ENCODE data around the gene APOL3. TPM values are rescaled to one million over a fixed set of nuclear protein-coding genes. Genes with fewer than 3 reads are reported as not detected.
"Not testable (repeated sequence)": the region's sequence is repeated elsewhere in the genome, so short reads cannot be mapped to it uniquely, and the experiment has no call there.

APOL3 gene
- total RNA-seq, 2 experiments from 2014 or later: 63.9 to 66.7 TPM

DNA sequence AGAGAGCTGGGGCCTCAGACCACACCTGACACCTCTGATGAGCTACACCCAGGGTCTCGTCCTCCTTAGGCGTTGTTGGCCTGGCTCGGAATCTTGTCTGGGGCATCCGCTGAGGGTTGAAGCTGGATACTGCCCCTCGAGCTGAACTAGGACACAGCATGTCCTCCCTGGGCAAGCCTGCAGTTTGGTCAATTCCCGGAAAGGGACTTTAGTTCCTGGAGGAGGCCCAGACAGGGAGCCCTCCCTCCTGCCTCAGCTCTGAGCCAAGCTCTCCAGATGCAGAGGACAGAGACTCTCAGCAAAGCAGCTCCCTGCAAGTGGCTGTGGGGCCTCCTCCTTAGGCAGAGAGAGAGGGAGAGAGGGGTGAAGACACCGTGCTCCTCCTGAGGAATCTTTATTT, 4.9 kb downstream of the APOL3 start:
- DNase-seq: no peak
- peak overlapping the region; percentile 90 for H3K4me3 Mint-ChIP-seq
- CTCF ChIA-PET: interaction anchor here (2.0 to 15.2 kb wide), 3 partner anchors 24 to 97 kb away, joined by 4 to 174 read pairs (median 24); partner anchors contain the start of gene APOL1
- POLR2A ChIA-PET: no interaction called here
- intact Hi-C loops (cut with micrococcal nuclease): loop anchor here (1.0 to 10.0 kb wide), 5 partner anchors 21 to 329 kb away; partner anchors contain the start of gene TXN2
- H3K4me1 Mint-ChIP-seq (ENCODE audit: low read depth): peaks cover 90% of the 10 kb centered on the region
- H3K36me3 Mint-ChIP-seq: peaks cover 30% of the 10 kb centered on the region
- H3K27me3 Mint-ChIP-seq: no peaks in the 10 kb centered on the region
- no peaks in the 10 kb centered on the region for H3K9me3 Mint-ChIP-seq
- H3K27ac Mint-ChIP-seq: peak overlapping the region; percentile 96

DNA sequence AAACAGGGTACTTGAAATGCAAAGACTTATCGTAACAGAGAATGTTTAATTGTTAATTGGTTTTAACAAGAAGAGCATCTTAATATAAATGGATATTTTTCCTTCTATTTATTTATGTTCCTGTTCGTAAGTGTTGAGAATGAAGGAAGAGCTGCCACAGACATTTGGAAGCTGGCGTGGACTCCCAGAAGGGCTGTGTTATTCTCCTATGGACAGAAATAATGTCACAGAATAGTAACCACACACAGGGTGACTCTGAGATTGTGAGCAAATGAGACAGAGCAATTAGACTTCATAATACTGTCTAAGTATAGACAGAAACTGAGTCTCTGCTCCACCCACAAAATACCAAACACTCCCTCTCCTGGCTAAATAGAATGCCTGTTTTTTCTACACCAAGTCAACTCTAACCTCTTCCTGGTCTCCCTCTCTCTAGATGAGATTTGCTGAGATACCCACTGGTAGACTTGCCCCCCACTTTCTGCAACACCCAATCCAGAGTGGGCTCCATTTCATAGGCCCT, 6.1 kb downstream of the APOL3 start:
- H3K4me1 Mint-ChIP-seq (ENCODE audit: low read depth): peaks cover 90% of the 10 kb centered on the region

DNA sequence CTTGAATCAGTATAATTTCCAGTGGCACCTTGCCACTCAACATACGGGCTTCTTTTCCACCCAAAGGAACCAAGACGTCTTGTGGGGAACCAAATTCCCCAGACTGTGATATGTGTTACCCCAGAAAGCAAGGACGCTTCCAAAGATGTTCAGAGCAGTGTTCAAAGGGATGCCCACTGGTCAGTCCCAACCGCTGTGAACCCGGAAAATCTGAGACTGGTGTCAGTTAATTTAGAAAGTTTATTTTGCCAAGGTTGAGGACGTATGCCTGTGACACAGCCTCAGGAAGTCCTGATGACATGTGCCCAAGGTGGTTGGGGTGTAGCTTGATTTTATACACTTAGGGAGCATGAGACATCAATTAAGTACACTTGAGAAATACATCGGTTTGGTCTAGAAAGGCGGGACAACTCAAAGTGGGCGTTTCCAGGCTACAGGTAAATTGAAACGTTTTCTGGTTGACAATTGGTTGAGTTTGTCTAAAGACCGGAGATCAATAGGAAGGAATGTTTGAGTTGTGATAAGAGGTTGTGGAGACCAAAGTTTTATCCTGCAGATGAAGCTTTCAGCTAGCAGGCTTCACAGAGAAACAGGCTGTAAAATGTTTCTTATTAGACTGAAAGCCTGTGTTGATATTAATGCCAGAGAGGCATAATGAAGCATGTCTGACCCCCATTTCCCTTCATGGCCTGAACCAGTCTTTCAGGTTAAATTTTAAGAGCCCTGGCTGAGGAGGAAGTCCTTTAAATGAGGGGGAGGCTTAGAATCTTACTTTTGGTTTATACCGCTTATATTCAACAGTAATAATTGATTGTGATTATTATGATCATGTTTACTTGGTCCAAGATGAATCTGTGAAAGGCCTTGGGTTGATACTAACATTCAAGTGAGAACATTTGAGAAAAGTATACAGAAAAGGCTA, 6.8 kb downstream of the APOL3 start:
- POLR2A ChIA-PET: no interaction called here
- CTCF ChIA-PET: interaction anchor here (0.6 to 15.2 kb wide), 8 partner anchors 11 to 468 kb away, joined by 3 to 174 read pairs (median 5); no protein-coding TSS in a partner anchor
- DNase-seq: no peak
- Mint-ChIP-seq H3K4me1 (ENCODE audit: low read depth) (peaks cover 86% of the 10 kb centered on the region), H3K36me3 (peaks cover 30% of the 10 kb centered on the region), H3K27me3 (no peaks in the 10 kb centered on the region), H3K9me3 (no peaks in the 10 kb centered on the region), H3K4me3 (no peak overlapping the region), H3K27ac (peak overlapping the region; percentile 96)
- intact Hi-C loops (cut with micrococcal nuclease): loop anchor here (10.0 kb wide), 2 partner anchors 261 to 331 kb away; partner anchors contain the start of gene TXN2

More for the DNA sequence above, 6.1 kb downstream of the APOL3 start:
- Mint-ChIP-seq H3K27ac (peak overlapping the region; percentile 96), H3K4me3 (no peak overlapping the region), H3K27me3 (no peaks in the 10 kb centered on the region), H3K36me3 (peaks cover 30% of the 10 kb centered on the region), H3K9me3 (no peaks in the 10 kb centered on the region)
- no peak for DNase-seq
- POLR2A ChIA-PET: no interaction called here
- CTCF ChIA-PET: interaction anchor here (1.0 to 15.2 kb wide), 4 partner anchors 11 to 89 kb away, joined by 3 to 174 read pairs (median 14); no protein-coding TSS in a partner anchor
- intact Hi-C loops (cut with micrococcal nuclease): loop anchor here (10.0 kb wide), 2 partner anchors 260 to 330 kb away; partner anchors contain the start of gene TXN2

DNA sequence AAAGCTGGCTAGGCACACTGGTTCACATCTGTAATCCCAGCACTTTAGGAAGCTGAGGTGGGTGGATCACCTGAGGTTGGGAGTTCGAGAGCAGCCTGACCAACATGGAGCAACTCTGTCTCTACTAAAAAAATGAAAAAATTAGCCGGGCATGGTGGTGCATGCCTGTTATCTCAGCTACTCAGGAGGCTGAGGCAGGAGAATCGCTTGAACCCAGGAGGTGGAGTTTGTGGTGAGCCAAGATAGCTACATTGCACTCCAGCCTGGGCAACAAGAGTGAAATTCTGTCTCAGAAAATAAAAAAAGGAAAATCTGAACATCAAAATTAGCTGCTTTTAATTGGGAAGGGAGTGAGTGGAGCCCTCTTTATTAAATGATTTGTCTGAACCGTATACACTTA, 7.7 kb downstream of the APOL3 start:
- Mint-ChIP-seq H3K36me3 (peaks cover 36% of the 10 kb centered on the region), H3K27ac (peak overlapping the region; percentile 13), H3K4me1 (ENCODE audit: low read depth) (peaks cover 80% of the 10 kb centered on the region)
- H3K4me3 Mint-ChIP-seq, H3K27me3 Mint-ChIP-seq, POLR2A ChIA-PET, H3K9me3 Mint-ChIP-seq, DNase-seq: not testable (repeated sequence)
- CTCF ChIA-PET: interaction anchor here (1.1 to 15.2 kb wide), 6 partner anchors 21 to 334 kb away, joined by 3 to 174 read pairs (median 4); no protein-coding TSS in a partner anchor
- intact Hi-C loops (cut with micrococcal nuclease): loop anchor here (10.0 kb wide), 2 partner anchors 262 to 332 kb away; partner anchors contain the start of gene TXN2

DNA sequence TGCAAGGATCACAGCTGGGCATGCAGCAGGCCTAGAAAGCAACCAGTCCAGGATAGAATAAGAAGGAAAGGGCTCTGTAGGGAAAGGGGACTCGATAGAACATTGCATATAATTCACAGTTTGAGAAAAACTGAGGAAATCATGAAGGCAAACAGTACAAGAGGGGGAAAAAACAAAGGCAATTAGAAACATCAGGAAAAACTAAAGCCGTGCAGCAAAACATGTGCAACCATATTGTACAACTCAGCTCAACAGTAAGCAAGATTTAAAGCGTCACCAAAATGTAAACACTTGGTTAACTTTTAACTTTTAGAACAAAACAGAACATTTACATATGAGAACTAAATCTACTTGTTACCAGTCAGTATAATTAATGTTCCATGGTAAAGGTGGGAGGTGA, 8.5 kb downstream of the APOL3 start:
- peaks cover 73% of the 10 kb centered on the region for H3K4me1 Mint-ChIP-seq (ENCODE audit: low read depth)
- no peaks in the 10 kb centered on the region for H3K9me3 Mint-ChIP-seq
- intact Hi-C loops (cut with micrococcal nuclease): loop anchor here (10.0 kb wide), 2 partner anchors 263 to 333 kb away; partner anchors contain the start of gene TXN2
- no peaks in the 10 kb centered on the region for H3K27me3 Mint-ChIP-seq
- H3K27ac Mint-ChIP-seq: peak overlapping the region; percentile 0
- ChIA-PET CTCF (interaction anchor here (0.7 to 15.2 kb wide), 9 partner anchors 10 to 428 kb away, joined by 3 to 174 read pairs (median 4); no protein-coding TSS in a partner anchor), POLR2A (no interaction called here)
- H3K36me3 Mint-ChIP-seq: peaks cover 34% of the 10 kb centered on the region
- no peak overlapping the region for H3K4me3 Mint-ChIP-seq
- no peak for DNase-seq

DNA sequence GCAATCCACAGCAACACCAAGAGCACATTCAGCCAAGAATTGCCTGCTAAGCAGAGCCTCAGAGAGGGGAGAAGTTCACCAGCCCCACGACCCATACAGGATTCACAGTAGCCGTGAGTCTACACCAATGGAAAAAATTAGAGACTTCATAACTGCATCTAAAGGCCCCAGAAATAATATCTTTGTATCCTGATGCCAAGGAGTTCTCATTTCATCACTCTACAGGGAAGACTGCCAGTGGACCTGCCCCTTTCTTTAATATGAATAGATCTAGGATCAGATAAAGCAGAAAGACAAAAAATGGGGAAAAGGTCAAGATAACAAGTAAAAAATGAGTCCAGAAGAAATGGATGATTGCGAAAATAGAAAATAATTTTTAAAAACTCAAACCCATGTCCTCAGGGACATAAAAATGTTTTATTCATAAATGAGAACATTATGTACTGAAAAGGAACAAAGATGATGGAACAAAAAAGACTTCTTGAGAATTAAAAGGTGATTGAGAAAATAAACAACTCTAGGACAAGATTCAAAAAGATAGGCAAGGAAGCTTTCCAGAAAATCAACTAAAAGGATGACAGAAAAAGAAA, 9.5 kb downstream of the APOL3 start:
- ChIA-PET CTCF (interaction anchor here (0.6 to 15.2 kb wide), 8 partner anchors 9 to 895 kb away, joined by 3 to 174 read pairs (median 4); no protein-coding TSS in a partner anchor), POLR2A (no interaction called here)
- Mint-ChIP-seq H3K36me3 (peaks cover 25% of the 10 kb centered on the region), H3K27me3 (no peaks in the 10 kb centered on the region), H3K9me3 (no peaks in the 10 kb centered on the region), H3K27ac (peak overlapping the region; percentile 33), H3K4me1 (ENCODE audit: low read depth) (peaks cover 67% of the 10 kb centered on the region), H3K4me3 (no peak overlapping the region)
- no peak for DNase-seq
- intact Hi-C loops (cut with micrococcal nuclease): loop anchor here (10.0 kb wide), 2 partner anchors 264 to 334 kb away; partner anchors contain the start of gene TXN2

DNA sequence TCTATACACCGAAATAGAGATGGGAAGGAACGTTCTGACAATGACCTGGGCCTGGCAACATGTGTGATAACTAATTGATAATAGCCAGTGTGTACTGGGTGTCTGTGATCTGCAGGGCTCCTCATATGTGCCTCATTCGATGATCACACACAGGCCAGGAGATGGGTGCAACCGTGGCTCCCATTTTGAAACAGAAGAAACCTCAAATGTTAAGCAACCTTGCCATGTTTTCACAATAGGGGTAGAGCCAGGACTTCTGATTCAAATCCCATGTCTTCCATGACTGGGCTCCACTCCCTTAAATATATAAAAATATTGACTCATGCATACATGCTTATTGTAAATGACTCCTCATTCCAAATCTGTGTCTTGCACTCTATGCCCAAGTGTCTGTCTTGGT, 11.1 kb downstream of the APOL3 start:
- no peak overlapping the region for H3K4me3 Mint-ChIP-seq
- H3K9me3 Mint-ChIP-seq: no peaks in the 10 kb centered on the region
- POLR2A ChIA-PET: no interaction called here
- peaks cover 51% of the 10 kb centered on the region for H3K4me1 Mint-ChIP-seq (ENCODE audit: low read depth)
- CTCF ChIA-PET: no interaction called here
- H3K36me3 Mint-ChIP-seq: peaks cover 23% of the 10 kb centered on the region
- DNase-seq: no peak
- intact Hi-C loops (cut with micrococcal nuclease): no loop called here
- no peak overlapping the region for H3K27ac Mint-ChIP-seq
- no peaks in the 10 kb centered on the region for H3K27me3 Mint-ChIP-seq

DNA sequence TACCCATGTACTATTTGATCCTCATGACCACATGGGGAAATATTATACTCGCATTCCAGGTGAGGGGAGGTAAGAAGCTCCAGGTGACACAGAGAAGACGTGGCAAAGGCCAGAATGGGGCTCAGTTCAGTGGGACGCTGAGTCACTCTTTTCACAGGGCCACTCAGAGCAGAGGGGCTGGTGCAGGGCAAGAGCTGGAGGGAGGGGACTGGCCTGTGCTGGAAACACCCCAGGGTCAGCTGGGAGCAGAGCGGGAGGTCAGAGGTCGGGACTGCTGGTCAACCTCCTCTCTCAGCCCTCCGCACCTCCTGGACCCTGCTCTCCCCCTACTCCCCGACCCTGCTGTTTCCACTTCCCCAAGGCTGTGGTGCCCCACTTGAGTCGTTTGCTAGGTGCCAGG, 12.1 kb downstream of the APOL3 start:
- DNase-seq: no peak
- CTCF ChIA-PET: interaction anchor here (0.6 to 1.6 kb wide), 2 partner anchors 32 to 82 kb away, joined by 4 to 5 read pairs; no protein-coding TSS in a partner anchor
- no peak overlapping the region for H3K4me3 Mint-ChIP-seq
- no peak overlapping the region for H3K27ac Mint-ChIP-seq
- no peaks in the 10 kb centered on the region for H3K27me3 Mint-ChIP-seq
- peaks cover 40% of the 10 kb centered on the region for H3K4me1 Mint-ChIP-seq (ENCODE audit: low read depth)
- H3K9me3 Mint-ChIP-seq: no peaks in the 10 kb centered on the region
- peaks cover 24% of the 10 kb centered on the region for H3K36me3 Mint-ChIP-seq
- intact Hi-C loops (cut with micrococcal nuclease): no loop called here
- POLR2A ChIA-PET: no interaction called here

DNA sequence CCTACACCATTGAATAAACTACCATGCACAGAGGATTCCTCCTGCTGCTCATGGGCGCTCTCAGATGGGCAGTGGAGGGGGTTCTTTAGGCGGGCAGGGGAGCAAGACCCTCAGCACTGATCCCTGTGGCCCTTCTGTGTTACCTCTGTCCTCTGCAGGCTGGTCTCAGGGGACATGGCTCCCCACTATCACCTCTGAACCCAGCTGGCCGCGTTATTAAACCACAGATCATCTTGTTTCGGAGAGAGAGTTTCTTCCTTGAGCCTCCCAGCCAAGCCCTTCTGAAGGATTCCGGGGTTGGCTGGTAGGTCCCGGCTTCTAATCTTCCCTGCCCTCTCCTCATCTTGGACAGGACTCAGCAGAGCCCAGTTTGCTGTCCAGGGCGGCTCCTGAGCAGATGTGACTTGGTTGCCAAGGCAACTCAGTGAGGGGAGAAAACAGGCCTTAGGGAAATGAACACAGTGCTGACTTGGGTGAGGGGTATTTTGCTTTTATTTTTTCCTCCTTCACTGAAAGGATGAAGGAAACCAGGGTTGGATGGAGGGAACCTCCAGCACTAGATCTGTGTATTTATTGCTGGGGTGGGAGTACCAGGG, 13.3 kb downstream of the APOL3 start:
- Mint-ChIP-seq H3K27ac (no peak overlapping the region), H3K36me3 (peaks cover 26% of the 10 kb centered on the region), H3K4me3 (no peak overlapping the region), H3K27me3 (no peaks in the 10 kb centered on the region), H3K4me1 (ENCODE audit: low read depth) (peaks cover 36% of the 10 kb centered on the region), H3K9me3 (no peaks in the 10 kb centered on the region)
- intact Hi-C loops (cut with micrococcal nuclease): no loop called here
- no peak for DNase-seq
- POLR2A ChIA-PET: no interaction called here
- CTCF ChIA-PET: interaction anchor here (1.6 kb wide), 1 partner anchor 33 kb away, joined by 5 read pairs; no protein-coding TSS in a partner anchor

DNA sequence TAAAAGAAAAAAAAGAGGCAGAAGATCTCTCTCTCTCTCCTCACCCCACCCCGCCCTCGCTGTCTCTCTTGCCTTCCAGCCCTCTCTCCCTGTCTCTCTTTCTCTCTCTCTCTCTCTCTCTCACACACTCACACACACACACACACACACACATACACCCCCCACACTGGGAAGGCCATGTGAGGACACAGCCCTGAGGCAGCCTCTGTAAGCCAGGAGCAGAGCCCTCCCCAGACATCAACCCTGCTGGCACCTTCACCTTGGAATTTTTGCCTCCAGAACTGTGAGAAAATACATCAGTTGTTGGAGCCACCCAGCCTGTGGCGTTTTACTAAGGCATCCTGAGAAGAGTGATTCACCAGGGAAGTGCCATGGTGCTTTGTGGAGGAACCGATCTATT, 14.7 kb downstream of the APOL3 start:
- Mint-ChIP-seq H3K4me1 (ENCODE audit: low read depth) (peaks cover 26% of the 10 kb centered on the region), H3K27me3 (no peaks in the 10 kb centered on the region), H3K9me3 (no peaks in the 10 kb centered on the region), H3K36me3 (peaks cover 32% of the 10 kb centered on the region), H3K27ac (peak overlapping the region; percentile 57), H3K4me3 (no peak overlapping the region)
- no peak for DNase-seq
- CTCF ChIA-PET: interaction anchor here (6.0 kb wide), 1 partner anchor 34 kb away, joined by 96 read pairs; no protein-coding TSS in a partner anchor
- intact Hi-C loops (cut with micrococcal nuclease): loop anchor here (1.0 kb wide), 1 partner anchor 34 kb away; no protein-coding TSS in a partner anchor
- POLR2A ChIA-PET: no interaction called here

DNA sequence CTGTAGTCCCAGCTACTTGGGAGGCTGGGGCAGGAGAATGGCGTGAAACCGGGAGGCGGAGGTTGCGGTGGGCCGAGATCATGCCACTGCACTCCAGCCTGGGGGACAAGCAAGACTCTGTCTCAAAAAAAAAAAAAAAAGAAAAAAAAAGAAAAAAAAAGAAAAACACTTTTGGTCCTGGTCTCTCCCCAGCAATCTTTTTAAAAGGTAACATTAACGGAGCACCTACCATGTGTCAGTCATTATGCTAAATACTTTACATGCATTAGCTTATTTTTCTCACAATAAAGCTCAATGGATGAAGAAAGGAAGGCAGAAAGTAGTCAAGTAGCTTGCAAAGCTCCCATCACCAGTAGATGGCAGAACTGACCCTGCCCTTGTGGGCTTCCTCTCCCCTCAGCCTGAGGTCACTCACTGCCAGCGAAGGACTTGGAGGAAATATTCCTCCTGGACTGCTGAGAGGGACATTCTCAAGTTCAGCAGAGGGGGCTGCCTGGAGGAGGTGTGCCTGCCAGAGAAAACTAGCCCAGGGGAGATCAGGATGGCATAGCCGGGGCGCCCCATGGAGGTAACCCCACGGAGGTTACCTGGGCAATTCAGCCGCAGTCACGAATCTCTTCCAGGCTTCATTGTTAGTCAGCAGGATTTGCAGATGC, 15.5 kb downstream of the APOL3 start:
- POLR2A ChIA-PET: no interaction called here
- CTCF ChIA-PET: interaction anchor here (0.9 to 6.0 kb wide), 5 partner anchors 18 to 133 kb away, joined by 3 to 96 read pairs (median 6); partner anchors contain the start of gene APOL2
- no peaks in the 10 kb centered on the region for H3K27me3 Mint-ChIP-seq
- intact Hi-C loops (cut with micrococcal nuclease): loop anchor here (1.0 kb wide), 1 partner anchor 35 kb away; no protein-coding TSS in a partner anchor
- peaks cover 17% of the 10 kb centered on the region for H3K4me1 Mint-ChIP-seq (ENCODE audit: low read depth)
- DNase-seq: peak; percentile 55
- no peak overlapping the region for H3K4me3 Mint-ChIP-seq
- H3K36me3 Mint-ChIP-seq: peaks cover 37% of the 10 kb centered on the region
- H3K9me3 Mint-ChIP-seq: no peaks in the 10 kb centered on the region
- H3K27ac Mint-ChIP-seq: peak overlapping the region; percentile 36

All from activated CD4-positive, alpha-beta memory T cell treated with anti-CD3 and anti-CD28 coated beads for 36 hours (primary cell).